Measurements from ENCODE around the gene RTKN.

RTKN gene

DNA sequence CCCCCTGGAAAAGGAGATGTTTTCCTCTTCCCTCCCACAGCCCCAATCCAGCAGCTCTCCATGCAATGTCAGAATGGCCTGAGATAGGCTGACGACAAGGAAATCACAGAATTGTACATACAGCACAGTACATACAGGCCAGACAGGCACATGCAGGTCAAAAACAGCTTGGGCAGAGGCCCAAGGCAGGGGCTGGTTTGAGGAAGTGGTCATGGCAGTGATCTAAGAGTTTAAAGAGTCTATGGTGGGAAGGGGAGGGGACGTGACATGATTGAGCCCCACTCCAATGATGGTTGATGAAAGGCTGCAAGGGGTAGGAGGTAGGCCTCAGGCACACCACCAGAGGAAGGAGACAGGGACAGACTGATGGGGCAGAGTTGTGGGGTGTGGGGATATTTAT is 65.9 kb downstream of the RTKN start:
- DNase-seq (ENCODE audit: low spot score), result no peak

Data from activated CD4-positive, alpha-beta T cell treated with anti-CD3 and anti-CD28 coated beads, Interleukin-2, Interleukin-4, amounts not matched to agents 100 ng/mL and 50 ng/mL, durations not matched to agents 16 hours and 8 hours (primary cell).